Measurements from ENCODE around the gene DHX15.

Gene DHX15

GRCh38 chr4:24497221-24497620 lies 87.1 kb downstream of the DHX15 start:
- H3K4me3 ChIP-seq (ENCODE audit: low read length), result no peak overlapping the region
- no peak for DNase-seq (ENCODE audit: low read depth)
- no peak for TF ChIP-seq CTCF (IDR thresholded peaks at IDR 0.05; ENCODE audit: insufficient read depth, low read depth, low read length, missing control alignments)

- no peak for DNase-seq (ENCODE audit: low read depth)
- TF ChIP-seq CTCF (IDR thresholded peaks at IDR 0.05; ENCODE audit: insufficient read depth, low read depth, low read length, missing control alignments), result no peak
- no peak overlapping the region for H3K4me3 ChIP-seq (ENCODE audit: low read length)
Observed at GRCh38 chr4:24496597-24496996, 87.8 kb downstream of the DHX15 start.

GRCh38 chr4:24495388-24495787 lies 89.0 kb downstream of the DHX15 start:
- no peak for TF ChIP-seq CTCF (IDR thresholded peaks at IDR 0.05; ENCODE audit: insufficient read depth, low read depth, low read length, missing control alignments)
- DNase-seq (ENCODE audit: low read depth), result no peak
- H3K4me3 ChIP-seq (ENCODE audit: low read length), result no peak overlapping the region

GRCh38 chr4:24489870-24490269 lies 94.5 kb downstream of the DHX15 start:
- no peak for TF ChIP-seq CTCF (IDR thresholded peaks at IDR 0.05; ENCODE audit: insufficient read depth, low read depth, low read length, missing control alignments)
- DNase-seq (ENCODE audit: low read depth), result no peak
- no peak overlapping the region for H3K4me3 ChIP-seq (ENCODE audit: low read length)

GRCh38 chr4:24488399-24489164 lies 95.8 kb downstream of the DHX15 start:
- H3K4me3 ChIP-seq (ENCODE audit: low read length), result no peak overlapping the region
- TF ChIP-seq CTCF (IDR thresholded peaks at IDR 0.05; ENCODE audit: insufficient read depth, low read depth, low read length, missing control alignments), result peak; percentile 88
- DNase-seq (ENCODE audit: low read depth), result peak; percentile 69

GRCh38 chr4:24482871-24483270 lies 101.5 kb downstream of the DHX15 start:
- peak; percentile 44 for DNase-seq (ENCODE audit: low read depth)
- H3K4me3 ChIP-seq (ENCODE audit: low read length), result no peak overlapping the region
- TF ChIP-seq CTCF (IDR thresholded peaks at IDR 0.05; ENCODE audit: insufficient read depth, low read depth, low read length, missing control alignments), result no peak

GRCh38 chr4:24477919-24478318 lies 106.4 kb downstream of the DHX15 start:
- H3K4me3 ChIP-seq (ENCODE audit: low read length), result no peak overlapping the region
- no peak for TF ChIP-seq CTCF (IDR thresholded peaks at IDR 0.05; ENCODE audit: insufficient read depth, low read depth, low read length, missing control alignments)
- DNase-seq (ENCODE audit: low read depth), result no peak
